Measurements from ENCODE around the gene GNAS-AS1.
"Not testable (repeated sequence)": the region's sequence is repeated elsewhere in the genome, so short reads cannot be mapped to it uniquely, and the experiment has no call there.

GNAS-AS1 gene

DNA sequence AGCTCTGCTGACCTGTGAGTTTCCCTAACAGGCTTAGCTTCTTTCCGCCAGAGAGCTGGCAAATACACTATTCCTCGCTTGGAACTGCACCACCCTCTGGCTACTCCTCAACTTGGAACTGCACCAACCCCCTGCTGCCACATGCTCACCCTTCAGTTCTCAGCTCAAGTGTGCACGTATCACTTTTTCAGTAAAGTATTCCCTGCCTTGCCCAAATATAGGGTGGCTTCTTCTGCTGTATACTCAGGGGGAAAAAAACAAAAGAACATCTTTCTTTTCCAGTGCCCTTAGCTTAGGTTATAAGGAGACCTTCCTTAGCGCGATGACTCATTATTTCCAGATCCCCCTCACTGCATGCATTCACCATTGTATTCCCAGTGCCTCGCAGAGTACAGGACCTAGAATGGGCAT is 21.2 kb downstream of the GNAS-AS1 start:
- DNase-seq, result no peak

DNA sequence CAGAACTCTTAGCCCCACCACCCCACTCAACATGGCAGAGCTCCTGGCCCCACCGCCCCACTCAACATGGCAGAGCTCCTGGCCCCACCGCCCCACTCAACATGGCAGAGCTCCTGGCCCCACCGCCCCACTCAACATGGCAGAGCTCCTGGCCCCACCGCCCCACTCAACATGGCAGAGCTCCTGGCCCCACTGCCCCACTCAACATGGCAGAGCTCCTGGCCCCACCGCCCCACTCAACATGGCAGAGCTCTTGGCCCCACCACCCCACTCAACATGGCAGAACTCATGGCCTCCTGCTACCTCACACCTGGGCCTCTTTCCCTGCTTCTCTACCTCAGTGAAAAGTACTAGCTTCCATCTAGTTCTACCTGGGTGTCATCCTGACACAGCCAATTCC is 21.9 kb downstream of the GNAS-AS1 start:
- DNase-seq, result not testable (repeated sequence)

DNA sequence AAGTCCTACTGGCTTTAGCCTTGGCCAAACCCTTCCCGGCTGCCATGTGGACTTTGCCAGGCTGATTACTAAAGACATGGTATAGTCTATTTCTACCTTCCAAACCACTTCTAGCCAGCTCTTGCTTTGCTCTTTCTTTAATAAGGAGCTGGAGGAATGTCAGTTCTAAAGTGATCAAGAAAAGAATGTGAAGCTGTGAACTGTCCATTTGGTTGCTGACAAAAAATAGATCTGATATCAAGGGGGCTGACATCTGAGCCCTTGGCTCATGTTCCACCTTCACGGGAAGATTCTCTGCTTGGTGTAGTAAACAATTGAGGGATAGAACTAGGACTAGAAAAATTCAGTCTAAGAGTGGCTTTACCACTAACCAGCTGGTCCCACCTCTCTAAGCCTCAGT is 22.6 kb downstream of the GNAS-AS1 start:
- no peak for DNase-seq

DNA sequence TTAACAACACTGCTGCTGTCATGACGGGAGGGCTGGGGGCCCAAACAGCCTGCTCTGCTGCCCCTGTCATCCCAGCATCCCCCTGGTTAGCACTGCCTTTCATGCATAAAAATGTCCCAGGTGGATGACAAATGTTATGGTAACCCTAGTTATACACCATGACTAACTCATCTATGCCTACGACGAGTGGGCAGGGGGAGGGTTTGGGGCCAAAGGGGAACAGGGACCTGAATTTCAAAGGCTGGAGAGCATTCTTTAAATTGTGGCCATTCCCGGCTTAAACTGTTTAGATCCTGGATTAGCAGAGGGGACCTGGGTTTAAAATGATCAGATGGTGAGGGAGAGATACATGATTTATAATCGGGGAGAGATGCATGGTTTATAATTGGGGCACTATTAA is 24.4 kb downstream of the GNAS-AS1 start:
- no peak for DNase-seq

DNA sequence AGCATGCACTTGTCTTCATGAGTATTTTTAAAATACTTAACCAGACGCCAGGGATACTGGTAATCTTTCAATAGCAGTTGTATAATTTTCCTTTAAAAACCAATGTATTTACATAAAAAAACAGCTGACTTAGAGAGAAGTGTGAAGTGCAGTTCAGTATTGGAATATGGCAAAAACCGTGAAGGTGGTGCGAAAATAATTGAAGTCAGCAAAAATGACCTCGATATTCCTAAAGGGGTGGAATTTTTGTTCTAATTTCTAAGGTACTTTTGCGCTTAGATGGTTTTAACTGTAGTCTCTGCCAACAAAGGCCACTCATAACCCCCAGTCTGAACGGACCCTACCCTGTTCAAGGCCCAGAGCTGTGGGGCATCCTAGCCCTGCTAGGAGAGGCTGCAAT is 25.3 kb downstream of the GNAS-AS1 start:
- DNase-seq, result no peak

DNA sequence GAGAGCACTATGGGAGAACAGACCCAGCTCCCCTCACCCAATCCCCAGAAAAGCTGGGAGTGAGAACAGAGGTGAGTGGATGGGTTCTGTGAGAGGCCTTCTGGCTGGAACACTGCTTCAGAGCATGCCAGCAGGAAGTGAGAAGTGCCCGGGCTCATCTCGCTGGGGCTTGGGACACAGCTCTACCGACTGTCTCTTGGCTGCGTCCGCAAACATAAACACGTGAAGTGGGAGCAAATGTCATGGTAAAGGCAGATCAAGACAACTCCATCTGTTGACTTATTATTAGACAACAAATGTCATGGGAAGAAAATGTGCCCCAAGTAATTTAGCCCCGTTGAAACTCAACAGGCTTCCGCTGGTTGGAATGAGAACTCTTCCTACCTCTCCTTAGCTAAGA is 25.9 kb downstream of the GNAS-AS1 start:
- no peak for DNase-seq

DNA sequence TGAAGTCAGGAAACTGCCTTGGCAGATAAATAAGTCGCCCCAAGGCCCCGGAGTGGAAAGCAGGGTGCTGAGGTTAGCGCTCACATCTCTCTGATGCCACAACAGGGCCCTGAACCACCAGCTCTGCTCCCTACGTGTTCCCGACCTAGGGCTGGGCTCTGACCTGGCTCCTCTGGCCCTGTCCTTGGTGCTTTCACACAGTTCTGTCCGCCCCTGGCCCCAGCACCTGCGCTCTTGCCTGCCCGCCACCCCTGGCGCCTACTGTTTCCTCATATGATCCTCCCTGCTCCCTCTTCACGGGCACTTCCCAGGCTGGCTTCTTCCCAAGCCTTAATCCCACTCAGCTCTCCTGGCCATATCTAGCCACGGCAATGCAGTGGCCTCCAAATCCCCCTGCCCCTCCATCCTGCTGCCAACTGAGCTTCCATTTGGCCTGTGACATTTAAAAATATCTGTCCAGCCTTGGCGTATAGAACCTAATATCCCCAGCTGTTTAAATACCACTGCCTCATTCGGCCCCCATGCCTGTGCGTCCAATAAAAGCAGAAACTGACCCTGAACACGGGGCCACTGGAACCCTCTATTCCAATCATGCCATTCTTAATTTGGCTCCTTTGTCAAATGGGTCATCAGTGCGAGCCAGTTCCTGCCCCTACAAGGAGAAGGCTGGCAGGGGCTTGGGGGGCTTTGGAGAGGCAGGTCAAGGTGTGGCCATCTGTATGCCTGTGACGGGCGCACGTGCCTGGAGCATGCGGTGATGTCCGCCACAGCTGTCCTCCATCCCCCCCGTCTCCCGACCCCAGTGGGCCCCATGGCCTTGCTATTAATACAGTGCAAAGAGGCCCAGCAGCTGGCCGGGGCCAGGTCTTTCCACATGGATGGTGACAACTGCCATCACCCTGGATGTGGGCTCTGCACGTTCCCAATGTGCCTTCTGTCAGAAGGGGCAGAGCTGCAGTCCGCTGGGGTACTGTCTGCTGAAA is 27.7 kb downstream of the GNAS-AS1 start:
- DNase-seq, result no peak

DNA sequence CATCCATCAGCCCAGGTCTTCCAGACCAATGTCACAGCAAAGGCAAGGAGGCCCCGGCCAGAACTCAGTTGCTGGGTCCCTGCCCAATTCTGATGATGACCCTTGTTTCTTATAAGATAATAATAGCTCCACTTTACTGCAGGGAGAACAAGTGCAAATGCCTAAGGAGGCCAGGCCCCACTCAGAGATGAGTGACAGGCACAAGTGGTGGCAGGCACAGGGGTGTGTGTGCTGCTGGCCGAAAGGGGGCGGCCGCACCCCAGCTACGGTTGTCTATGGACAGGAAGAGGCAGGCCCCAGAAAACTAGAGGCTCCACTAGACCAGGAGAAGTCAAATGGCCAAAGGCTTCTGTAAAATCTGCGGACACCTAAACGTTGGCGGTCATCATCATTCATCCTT is 28.6 kb downstream of the GNAS-AS1 start:
- DNase-seq, result no peak

DNA sequence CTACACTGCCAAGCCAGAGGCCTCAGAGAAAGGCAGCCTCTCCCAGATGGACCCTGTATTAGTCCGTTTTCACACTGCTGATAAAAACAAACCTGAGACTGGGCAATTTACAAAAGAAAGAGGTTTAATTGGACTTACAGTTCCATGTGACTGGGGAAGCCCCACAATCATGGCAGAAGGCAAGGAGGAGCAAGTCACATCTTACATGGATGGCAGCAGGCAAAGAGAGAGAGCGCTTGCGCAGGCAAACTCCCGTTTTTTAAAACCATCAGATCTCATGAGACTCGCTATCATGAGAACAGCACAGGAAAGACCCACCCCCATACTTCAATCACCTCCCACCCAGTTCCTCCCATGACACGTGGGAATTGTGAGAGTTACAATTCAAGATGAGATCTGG is 30.2 kb downstream of the GNAS-AS1 start:
- not testable (repeated sequence) for DNase-seq

DNA sequence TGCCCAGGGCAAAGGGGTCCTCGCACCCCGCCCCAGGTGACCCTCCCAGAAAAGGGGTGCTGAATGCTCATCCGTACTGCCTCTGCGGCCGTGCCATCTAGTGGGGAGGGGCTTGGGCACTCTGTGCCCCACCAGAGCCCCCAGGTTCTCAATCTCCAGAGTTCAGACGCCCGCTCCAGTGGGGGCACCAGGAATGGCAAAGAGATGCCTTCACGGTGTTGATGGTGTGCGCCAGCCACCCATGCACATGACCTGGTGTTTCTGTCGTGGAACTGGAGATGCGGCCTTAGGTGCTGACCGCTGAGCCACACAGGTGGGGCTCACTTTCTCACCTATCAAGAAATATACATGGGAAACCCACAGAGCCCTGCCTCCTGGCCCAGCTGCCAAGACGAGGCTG is 30.8 kb downstream of the GNAS-AS1 start:
- no peak for DNase-seq

DNA sequence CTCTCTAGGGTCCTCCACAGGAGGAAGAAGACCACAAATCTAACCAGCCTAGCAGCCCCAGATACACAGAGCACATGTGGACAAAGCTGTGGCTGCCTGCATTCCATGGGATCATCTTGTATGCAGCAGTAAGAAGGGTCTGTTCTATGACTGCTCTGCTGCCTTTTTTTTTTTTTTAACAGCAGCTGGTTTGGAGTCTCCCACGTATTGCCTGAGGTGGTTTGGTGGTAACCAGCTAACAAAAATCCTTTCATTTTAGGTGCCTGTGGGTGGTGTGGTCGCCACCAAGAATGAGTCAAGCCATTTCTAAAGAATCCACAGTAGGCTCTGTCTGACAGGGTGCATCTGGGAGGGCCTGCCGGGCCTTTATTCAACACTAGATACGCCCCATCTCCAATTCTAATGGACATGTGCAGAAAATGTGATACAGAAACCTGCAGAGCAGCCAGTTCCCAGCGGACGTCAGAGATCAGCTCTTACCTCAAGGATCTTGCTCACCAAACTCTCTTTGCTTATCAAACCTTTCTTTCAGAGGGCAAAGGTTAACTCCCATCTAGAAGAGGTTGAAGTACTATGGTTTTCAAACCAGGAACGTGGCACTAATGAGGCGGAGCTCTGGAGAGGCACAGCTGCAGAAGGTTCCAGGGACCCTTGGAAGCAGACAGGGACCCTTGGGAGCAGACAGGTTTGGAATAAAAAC is 32.0 kb downstream of the GNAS-AS1 start:
- no peak for DNase-seq

DNA sequence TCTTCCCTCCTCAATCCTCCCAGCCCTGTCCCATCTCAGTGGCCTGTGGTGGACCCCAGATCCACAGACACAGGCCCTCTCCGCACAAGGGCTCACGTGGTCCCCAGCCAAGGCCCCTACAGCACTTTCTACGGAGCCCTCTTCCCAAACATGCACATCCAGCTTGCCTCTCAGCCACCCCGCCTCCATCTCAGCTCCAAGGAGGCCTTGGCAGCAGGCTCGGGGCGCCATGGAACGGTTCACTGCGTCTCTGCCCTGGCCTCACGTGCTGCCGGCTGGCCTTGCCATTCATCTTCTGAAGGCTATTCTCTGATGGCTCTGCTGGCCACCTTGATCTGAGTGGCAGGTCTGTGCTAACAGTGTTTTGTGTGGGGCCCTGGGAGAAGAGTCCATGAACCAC is 33.0 kb downstream of the GNAS-AS1 start:
- DNase-seq, result no peak

DNA sequence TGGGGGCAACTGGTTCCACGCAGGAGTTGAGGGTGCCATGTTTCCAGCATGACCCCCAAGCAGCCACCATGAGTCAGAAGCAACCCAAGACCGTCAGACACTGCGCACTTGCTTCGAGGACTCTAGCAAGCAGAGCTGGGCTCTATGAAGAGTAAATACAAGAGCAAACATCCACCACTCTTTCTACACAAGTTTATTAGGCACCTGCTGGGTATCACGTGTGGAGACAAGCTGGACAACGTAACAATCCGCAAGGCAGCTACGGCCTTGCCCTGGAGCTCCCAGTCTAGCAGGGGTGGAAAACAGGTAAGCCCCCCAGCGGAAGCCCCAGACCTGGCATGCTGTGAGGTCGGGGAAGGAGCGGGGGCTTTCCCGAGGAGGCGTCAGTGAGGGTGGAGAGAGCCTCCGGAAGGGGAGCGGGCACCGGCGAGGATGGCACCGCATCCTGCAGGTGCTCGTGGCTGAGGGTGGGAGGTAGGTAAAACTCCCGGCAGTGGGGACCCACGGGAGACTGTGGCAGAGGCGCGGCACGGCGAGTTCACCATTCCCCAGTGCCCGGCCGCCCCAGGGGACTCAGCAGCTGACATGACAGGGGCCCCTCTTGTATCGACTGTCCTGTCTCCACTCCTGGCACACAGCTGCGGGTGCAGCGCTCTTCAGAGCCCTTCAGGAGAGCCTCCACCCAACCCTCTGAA is 33.6 kb downstream of the GNAS-AS1 start:
- no peak for DNase-seq

DNA sequence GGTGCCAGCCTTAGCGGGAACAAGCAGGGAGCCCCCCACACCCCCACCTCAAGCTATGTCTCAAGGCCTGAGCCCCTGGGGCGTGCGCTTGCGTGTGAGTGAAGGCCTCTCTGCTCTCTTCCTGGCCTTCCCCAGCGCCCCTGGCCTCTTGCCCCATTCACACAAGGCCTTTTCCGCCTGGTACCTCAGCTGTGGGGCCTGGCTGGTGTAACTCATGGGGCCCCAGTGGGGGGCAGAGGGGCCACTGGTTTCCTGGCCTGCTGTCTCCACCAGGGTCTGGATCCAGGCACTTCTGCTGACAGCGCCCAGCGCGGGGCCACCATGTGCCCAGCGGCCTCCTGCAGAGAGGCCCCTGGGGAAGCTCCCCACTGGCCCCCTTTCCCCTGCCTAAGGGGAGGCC is 34.7 kb downstream of the GNAS-AS1 start:
- DNase-seq, result no peak

DNA sequence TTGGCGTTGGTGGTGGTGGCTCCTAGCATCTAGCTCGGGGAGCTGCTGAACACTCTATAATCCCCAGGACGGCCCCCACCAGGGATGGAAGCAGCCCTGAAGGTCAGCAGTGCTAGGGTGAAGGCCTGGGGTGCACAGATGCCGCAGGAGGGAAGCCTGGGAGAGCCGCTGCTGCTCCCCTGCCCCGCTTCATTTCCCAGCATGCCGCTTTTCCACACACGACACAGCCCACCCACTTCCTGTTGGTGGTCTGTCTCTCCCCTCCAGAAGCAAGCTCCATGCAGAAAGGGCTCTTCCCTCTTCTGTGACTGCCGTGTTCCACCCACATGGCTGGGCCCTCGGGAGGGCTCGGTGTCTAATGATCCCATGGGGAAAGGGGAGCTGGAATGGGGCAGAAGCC is 35.3 kb downstream of the GNAS-AS1 start:
- DNase-seq, result no peak

DNA sequence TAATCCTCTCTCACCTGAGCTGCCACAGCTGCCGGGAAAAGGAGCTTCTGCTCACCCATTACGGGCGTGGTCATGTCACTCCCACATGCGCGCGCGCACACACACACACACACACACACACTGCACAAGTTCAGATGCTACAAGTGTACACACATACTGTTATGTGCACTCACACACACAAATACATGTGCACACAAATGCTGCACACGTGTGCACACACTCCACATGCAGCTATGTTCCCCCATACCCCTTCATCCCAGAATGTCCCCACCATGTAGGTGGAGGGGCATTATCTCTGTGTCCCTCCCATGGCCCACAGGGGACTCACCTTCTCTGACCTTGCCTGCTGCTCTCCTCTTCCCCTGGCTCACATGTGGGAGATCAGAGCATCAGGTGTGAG is 37.3 kb downstream of the GNAS-AS1 start:
- DNase-seq, result no peak

DNA sequence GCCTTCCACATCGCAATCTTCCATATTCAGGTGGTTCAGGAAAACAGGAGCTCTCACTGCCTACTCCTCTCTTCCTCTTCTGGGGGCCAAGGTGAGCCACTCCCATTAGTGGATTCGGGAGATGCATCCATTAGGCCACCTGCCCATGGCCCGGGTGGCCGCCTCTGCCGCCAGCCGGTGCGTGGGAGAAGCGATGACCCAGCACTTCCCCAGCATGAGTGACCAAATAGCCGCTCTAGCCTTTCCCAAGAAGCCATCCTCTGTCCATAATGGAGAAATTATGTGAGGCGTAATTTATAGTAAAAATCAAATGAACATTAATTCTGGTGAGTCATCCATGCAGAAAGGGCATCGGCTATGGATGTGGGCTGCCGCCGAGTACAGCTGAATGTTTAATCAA is 39.4 kb downstream of the GNAS-AS1 start:
- DNase-seq, result no peak

DNA sequence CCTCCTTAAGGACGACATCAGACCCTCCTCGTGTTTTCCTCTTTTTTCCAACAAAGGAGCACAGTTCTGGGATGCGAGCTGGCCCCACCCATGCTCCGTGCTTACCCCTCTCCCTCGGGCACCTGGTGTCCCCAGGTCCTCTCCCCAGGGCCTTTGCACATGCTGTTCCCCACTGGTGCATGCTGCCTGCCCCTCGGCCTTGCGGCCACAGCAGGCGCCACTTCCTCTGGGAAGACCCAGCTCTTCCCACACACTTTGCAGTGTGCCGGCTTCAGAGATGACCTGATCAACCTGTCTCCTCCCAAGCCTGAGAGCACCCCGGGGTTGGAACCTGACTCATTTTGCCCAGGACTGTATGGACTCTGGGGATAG is 39.8 kb downstream of the GNAS-AS1 start:
- DNase-seq, result no peak

DNA sequence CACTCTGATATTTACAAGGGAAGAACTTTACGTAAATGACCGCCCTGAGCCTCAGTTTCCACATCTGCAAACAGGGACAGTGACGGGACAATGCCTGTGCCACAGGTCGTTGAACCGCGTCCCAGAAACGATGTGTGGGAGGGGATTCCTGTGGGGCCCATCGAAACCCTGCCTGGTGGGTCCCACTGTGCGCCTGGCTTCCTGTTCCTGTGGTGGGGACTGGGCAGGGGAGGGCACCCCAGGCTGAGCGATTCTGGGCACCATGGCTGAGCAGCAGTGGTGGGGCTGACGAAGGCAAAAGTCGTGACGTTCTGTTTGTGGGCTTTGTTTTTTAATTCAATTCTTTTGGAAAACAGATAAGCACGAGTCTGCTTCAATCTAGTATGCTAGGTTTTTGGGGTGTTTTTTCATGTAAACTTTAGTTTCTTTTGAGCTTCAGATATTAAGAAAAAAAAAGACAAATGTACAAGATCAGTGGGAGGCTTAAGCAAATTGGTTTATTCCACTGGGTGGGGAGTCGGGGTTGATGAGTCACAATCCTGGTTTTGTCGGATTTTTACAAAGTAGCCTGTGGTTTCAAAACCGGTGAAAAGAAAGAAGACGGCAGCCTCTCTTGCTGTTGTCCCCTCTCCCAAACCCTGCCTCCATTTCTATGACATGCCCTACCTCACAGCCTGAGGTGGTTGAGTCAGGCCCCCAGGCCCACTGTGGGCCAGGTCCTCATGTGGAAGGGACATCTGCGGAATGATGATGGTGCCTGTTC is 40.4 kb downstream of the GNAS-AS1 start:
- DNase-seq, result no peak

DNA sequence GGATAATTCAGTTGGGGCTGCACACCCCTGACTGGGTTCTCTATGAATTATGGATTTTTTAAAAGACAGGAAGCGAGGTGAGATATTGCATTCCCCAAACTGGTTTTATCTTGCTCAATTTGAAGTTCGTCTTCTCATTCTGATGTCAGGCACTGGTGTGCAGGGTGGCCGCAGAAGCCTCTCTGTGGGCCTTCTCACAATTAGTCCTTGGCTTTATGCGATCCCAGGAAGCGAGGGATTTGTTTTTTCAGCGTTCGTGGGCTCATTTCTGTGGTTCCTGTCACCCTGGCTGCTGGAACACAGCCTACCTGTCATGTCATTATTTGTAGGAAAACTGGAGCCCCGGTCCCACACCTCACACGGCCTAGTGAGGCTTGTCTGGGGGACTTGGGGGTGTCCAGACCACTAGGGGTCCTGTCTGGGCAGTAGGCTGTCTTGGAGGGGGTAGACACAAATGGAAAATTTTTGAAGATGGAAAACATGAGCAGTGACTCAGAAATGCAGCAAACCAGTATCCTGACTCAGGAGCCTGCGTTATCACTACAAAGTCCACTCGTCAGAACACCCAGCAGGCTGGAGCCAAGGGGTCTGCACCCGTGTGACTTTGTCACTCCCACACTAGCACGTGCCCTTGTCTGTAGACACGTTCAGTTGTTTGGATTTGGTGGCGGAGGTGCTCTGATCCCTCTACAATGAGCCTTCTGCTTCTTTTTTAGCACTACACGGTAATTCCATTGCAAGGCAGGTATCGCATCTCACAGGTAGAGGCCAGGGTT is 42.2 kb downstream of the GNAS-AS1 start:
- no peak for DNase-seq

DNA sequence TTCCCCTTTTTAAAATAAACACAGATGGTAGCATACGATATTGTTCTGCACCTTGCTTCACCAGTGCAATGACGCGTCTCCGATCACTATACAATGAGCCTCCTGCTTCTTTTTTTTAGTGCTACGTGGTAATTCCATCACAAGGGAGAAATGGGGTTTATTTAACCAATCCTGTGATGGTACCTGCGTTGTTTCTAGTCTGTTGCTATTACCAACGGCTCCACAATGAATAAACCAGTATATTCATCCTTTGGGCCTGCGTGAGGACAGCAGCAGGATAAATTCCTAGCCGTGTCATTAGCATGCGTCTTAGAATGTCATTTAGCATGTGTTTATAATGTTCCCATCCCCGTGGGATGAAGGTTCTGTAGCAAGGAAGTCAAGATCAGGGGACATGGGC is 42.9 kb downstream of the GNAS-AS1 start:
- DNase-seq, result no peak

DNA sequence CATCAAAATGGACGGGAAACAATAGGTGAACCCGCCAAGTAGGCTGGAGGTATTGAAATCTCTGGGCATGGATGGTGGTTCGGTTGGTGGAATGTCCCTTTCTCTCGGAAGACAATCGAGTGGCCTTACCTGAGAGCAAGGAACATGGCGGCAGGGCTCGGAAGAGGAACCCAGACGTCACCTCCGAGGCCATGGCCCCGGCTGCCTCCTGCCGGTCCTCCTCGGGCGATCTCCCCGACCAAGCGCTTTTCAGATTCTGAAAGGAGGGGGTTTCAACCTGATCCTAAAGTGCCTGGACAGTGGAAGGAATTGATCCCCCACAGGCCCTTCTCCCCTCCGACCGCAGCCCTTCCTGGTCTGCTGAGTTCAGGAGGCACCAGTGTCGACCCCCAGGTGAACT is 47.2 kb downstream of the GNAS-AS1 start:
- DNase-seq, result no peak
